ENCODE data around the gene ZNF586.
"Not testable (repeated sequence)": the region's sequence is repeated elsewhere in the genome, so short reads cannot be mapped to it uniquely, and the experiment has no call there.

Gene ZNF586

DNA sequence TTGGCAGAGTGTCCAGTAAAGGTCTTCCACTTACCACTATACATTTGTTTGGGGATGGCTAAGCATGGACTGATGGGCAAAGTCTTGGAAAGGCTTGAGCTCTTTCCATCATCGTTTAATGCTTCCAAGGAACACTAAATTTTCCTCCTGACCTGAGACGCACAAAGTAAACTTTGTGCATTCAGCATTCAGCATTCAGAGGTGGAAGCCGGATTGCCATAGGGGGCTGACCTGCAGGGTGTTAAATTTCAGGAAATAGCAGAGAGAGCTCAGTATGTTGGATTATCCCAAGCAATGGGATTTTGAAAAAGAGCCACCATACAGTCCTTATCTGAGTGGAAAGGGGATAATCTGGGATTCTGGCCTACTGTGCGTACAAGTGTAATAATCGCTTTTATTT lies 31.2 kb downstream of the ZNF586 start:
- DNase-seq = no peak

DNA sequence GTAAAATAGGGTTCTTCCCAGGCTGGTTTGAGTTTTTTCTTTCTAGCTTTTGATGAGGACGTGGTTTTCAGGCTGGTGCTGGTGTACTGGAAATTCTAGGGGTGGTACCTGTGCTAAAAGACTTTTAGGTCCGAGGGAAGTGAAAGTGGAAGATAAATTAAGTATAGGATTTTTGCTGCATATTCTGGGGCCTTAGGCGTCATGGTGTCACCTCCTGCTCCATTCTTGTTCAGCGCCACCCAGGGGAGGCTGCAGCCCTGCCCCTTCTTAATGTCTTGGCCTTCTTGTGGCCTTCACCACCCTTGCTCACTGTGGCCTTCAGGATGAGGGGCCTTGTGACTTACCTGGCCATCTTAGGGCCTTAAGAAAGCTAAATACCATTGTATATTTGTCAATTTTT lies 32.8 kb downstream of the ZNF586 start:
- no peak for DNase-seq

DNA sequence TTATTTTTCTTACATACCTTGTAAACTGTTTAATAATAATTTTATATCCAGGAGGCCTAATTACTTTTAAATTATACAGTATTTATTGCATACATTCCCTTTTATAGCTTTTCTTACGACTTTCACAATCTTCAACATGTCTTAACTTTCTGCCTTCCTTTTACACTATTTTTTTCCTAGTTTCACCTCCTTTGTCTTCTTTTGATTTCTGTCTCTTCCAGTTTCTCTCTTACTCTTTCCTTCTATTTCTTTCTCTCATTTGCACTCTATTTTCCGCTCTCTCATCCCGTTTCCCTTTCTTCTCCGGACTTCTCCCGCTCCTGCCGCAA lies 33.8 kb downstream of the ZNF586 start:
- DNase-seq = no peak

DNA sequence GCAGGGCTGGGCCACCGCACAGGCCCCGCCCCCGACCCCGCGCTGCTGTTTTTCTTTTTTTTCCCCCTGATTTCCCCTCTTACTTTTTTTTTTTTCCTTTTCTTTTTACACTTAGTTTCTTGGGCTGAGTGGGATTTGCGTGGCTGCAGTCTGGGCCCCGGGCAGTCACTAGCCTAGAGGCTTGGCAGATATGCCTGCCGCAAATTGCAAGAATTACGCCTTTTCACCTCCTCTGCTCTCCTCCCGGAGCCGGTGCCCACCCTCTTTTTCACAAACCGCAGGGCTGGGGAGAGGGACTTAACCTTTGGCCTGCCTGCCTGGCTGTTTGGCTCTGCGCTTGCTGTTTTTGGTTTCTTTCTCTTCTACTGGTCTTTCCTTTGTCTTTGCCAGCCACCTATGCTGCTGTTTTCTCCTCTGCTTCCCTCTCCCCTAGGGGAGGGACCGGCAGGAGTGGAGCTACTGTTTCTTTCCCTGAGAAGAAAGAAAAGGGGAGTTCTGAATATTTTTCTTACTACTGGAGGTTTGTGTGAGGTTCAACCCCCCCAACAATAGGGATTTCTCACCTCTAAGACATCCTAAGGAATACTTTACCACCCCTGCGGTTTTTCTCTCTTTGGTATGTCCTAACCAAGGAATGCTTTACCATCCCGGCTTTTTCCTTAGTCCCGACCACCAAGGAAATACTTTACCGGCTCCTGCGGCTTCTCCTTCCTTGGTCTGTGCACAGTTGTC lies 34.3 kb downstream of the ZNF586 start:
- DNase-seq = no peak

DNA sequence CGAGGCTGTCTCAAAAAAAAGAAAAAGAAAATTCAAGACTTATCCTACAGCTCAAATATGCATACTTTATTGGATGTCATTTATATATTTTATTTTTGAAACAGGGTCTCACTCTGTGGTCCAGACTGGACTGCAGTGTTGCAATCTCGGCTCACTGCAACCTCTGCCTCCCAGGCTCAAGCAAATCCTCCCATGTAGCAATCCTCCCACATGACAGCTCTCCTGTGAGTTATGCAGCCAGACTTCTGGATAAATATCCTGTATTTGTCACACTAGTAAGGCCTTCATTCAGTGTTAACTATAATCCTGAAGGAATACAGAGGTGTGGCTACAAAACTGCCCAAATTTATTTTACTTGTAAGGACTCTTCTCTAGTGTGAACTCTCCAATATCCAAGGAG lies 38.1 kb downstream of the ZNF586 start:
- no peak for DNase-seq

DNA sequence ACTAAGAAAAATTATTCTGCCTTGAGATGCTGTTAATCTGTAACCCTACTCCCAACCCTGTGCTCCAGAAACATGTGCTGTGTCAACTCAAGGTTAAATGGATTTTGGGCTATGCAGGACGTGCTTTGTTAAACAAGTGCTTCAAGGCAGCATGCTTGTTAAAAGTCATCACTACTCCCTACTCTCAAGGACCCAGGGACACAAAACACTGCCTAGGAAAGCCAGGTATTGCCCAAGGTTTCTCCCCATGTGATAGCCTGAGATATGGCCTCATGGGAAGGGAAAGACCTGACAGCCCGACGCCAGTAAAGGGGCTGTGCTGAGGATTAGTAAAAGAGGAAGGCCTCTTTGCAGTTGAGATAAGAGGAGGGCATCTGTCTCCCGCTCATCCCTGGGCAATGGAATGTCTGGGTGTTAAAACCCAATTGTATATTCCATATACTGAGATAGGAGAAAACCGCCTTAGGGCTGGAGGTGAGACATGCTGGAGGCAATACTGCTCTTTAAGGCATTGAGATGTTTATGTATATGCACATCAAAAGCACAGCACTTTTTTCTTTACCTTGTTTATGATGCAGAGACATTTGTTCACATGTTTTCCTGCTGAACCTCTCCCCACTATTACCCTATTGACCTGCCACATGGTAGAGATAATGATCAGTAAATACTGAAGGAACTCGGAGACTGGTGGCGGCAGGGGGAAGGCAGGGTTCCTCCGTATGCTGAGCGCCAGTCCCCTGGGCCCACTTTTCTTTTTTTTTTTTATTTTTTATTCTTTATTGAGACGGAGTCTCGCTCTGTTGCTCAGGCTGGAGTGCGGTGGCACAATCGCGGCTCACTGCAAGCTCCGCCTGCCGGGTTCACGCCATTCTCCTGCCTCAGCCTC lies 41.2 kb downstream of the ZNF586 start:
- not testable (repeated sequence) for DNase-seq

DNA sequence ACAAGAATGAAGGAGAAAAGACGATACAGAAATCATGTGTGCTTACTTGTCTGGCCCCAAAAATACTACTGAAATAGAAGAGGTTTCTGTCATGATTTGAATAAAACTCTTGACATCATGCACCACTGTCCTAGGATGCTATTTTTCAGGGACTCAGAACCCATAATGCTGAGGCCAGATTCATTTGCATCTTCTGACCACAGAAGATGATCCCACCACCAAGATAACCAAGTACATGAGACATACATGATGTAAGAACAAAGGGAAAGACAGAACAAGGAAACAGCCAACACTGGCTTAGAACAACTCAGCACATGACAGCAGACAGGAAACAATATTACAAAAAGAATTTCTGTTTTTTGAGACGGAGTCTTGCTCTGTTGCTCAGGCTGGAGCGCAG lies 42.8 kb downstream of the ZNF586 start:
- DNase-seq = no peak

DNA sequence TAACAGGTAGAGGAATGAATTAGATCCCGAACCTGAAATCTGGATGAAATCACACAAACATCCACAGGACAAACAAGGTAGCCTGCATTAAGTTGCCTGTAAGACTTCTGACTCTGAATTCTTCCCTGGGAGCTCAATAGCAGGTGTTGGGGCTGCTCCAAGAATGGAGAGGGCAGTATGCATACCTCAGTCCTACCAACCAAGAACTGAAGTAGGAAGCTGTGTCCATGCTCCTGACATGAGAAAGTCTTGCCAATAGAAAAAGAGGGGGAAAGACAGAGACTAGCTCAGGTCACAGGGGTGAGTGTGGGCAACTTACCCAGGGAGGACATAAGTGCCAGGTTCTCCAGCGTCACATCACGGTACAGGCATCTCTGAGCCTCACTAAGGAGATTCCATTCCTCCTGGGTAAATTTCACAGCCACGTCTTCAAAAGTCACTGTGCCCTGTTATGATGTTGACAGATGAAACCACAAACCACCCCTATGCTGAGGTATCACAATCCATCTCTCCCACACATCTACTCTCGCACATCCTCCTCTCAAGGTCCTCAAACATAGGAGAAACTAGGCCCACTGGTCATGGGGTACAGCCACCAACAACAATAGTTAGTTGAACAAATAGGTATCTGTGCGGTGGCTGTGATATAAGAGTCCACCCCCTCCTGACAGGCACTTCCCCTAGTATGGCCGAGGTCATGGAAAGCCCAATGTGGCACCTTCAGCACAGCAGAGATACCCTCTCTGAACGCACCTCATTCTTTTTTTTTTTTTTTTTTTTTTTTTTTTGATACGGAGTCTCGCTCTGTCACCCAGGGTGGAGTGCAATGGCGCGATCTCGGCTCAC lies 43.7 kb downstream of the ZNF586 start:
- DNase-seq = not testable (repeated sequence)

DNA sequence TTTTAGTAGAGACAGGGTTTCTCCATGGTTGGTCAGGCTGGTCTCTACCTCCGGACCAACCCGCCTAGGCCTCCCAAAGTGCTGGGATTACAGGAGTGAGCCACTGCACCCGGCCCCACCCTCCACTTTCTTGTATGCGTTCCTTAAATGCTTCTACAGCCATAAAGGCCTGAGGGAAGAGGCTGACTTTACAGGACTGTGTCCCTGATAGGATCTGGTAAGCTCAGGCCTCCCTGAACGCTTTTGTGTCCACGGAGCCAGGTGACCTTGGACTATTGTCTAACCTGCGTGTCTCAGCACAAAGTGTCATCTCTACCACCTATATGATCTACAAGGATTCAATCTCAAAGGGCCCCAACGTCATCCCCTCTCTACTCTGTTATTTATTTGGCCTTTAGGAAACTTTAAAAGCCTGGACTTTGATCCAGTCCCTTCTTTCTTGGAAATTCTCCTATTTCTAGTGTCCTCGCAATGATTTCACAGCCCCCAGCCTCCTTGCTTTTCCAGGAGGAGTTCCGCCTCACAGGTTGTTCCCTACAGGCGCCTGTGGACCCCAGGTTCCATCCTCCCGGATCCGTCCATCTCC lies 44.5 kb downstream of the ZNF586 start:
- DNase-seq = peak in 1 of 3 experiments; percentile 59

DNA sequence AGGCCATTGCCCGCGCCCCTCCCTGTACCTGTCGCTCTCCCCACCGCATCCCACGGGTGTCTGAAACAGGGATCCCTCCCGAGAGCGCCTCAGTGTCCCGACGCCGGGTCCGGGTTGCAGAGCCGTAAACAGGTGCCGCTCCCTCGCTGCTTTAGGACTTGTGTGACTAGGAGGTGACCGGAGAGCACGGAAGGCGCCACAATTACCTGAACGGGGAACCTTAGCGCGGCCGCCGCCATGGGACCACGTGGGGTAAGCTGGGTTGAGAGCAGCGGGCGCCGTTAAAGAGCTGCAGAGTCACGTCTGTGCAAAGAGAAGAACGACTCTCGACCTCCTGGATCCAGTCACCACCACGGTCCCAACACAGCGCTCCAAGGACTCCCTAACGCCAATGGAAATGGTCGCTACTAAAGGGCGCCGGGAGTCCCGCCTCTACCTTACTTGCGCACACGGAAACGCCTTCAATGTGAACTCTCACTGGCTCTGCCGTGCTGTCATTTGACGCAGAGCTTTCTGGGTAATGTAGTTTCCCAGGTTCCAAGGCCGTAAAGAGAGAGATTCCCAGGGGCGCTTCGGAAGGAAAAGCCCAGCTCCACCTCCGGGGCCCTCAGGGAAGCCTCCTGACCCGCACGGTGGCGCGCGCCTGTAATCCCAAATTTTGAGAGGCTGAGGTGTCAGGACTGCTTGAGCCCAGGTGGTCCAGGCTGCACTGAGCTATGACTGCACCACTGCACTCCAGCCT lies 45.2 kb downstream of the ZNF586 start, which contains the start of gene ZNF552:
TSS of gene ZNF552 (minus strand) at position 409 of the 742 bp plus-strand sequence. CDS start at position 239, 170 bp downstream.
- peak; percentile 84 to 95 (median 92) for DNase-seq

DNA sequence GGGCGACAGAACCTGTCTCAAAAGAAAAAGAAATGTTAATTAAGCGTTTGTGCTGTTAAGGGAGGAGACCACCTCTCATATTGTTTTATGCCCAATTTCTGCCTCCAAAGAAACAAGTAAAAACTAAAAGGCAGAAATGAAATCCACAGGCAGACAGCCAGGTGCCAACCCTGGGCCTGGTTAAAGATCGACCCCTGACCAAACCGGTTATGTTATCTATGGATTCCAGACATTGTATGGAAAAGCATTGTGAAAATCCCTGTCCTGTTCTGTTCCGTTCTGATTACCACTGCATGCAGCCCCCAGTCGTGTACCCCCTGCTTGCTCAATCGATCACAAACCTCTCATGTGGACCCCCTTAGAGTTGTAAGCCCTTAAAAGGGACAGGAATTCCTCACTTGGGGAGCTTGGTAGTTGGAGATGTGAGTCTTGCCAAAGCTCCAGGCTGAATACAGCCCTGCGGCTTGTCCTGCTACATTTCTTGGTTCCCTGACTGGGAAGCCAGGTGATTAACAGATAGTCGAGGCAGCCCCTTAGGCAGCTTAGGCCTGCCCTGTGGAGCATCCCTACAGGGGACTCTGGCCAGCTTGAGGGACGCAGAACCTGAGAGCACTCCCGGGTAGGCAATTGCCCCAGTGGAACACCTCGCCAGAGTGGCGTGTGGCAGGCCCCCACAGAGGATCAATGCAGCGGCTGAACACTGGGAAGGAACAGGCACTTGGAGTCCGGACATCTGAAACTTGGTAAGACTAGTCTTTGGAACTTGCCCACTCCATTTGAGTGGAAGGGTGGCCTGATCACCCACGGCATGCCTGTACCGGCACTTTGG lies 46.0 kb downstream of the ZNF586 start:
- no peak for DNase-seq

DNA sequence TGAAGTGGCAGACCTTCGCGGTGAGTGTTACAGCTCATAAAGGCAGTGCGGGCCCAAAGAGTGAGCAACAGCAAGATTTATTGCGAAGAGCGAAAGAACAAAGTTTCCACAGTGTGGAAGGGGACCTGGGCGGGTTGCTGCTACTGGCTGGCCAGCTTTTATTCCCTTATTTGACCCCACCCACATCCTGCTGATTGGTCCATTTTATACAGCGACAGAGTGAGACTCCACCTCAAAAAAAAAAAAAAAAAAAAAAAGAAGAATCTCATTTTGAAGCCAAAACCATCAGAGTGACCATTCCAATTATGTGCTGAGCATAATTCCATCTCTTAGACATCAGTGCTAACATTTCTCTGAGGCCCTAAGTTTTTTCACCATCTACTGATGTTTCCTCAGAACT lies 47.2 kb downstream of the ZNF586 start:
- DNase-seq = no peak

DNA sequence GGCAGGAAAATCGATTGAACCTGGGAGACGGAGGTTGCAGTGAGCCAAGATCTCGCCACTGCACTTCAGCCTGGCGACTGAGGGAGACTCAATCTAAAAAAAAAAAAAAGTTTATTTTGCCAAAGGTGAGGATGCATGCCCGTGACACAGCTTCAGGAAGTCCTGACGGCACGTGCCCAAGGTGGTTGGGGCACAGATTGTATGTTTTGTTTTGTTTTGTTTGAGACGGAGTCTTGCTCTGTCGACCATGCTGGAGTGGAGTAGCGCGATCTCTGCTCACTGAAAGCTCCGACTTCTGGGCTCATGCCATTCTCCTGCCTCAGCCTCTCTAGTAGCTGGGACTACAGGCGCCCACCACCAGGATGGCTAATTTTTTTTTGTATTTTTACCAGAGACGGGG lies 48.5 kb downstream of the ZNF586 start:
- DNase-seq = no peak

DNA sequence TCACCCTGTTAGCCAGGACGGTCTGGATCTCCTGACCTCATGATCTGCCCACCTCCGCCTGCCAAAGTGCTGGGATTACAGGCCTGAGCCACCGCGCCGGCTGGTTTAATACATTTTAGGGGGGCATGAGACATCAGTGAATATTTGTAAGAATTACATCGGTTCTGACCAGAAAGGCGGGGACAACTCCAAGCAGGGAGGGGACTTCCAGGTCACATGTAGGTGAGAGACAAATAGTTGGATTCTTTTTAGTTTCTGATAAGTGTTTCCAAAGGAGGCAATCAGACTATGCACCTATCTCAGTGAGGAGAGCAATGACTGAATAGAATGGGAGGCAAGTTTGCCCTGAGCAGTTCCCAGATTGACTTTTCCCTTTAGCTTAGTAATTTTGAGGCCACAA lies 48.9 kb downstream of the ZNF586 start:
- DNase-seq = no peak

DNA sequence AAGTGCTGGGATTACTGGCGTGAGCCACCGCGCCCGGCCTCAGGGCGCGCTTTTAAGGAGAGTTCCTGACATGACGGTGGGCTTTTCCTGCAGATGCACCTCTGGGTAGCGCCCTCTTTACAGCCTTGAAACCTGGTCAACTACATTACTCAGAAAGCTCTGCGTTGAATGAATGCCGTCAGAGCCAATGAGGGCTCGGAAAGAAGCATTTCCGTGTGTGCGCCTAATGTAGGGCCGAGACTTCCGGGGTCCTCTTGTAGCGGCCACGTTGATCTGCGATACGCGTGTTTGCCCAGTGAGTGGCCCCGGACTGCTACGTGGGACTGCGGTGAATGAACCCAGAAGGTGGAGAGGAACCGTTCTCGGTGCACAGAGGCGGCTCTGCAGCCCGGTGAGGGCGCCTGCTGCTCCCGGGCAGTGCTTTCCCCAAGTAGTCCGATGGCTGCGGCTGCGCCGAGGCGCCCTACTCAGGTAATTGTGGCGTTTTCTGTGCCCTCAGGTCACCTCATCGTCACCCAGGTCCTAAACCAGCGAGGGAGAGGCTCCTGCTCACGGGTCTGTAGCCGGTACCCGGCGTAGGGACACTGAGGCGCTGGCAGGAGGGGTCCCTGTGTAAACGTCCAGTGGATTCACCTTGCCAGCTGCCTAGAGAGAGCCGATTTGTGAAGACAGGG lies 50.1 kb downstream of the ZNF586 start:
- peak; percentile 88 to 95 (median 91) for DNase-seq

DNA sequence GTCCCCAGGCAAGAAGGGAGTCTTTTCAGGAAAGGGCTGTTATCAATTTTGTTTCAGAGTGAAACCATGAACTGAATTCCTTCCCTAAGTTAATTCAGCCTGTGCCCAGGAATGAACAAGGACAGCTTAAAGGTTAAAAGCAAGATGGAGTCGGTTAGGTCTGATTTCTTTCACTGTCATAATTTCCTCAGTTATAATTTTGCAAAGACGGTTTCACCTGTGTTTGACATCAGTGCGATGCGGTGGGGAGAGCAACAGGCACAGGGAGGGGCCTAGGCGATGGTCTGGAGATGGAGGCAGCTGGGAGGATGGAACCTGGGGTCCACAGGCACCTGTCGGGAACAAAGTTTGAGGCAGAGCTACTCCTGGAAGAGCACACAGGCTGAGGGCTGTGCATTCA lies 51.1 kb downstream of the ZNF586 start:
- DNase-seq = no peak

DNA sequence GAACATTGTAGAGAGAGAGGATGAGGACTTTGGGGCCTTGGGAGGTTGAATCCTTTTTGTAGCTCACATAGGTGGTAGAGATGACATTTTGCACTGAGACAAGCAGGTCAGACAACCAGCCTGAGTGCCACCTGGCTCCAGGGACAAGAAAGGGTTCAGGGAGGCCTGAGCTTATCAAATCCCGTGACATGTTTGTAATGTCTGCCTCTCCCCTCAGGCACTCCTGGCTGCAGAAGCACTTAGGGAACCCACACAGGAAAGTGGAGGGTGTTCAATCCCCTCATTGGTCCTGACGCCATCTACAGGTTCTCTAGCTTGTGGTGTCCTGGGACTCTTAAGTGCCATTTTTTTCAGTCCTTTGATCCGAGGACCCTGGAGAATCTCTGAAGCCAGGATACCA lies 51.6 kb downstream of the ZNF586 start:
- DNase-seq = not testable (repeated sequence)

DNA sequence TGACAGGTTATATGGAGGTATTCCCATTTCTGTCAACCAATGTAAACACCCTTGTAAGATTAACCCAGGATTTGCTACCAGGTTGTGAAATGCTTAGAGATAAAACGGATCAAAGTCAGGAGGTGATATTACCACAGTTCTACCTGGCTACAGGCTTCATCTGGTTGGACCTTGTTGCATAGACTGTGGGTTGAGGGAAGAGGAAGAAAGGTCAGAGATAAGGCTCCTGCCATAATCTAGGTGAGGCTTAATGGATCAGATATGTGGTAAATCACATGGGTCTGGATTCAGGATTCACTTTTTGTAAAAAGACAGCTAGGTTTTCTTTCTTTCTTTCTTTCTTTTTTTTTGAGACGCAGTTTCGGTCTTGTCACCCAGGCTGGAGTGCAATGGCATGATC lies 52.0 kb downstream of the ZNF586 start:
- DNase-seq = not testable (repeated sequence)

DNA sequence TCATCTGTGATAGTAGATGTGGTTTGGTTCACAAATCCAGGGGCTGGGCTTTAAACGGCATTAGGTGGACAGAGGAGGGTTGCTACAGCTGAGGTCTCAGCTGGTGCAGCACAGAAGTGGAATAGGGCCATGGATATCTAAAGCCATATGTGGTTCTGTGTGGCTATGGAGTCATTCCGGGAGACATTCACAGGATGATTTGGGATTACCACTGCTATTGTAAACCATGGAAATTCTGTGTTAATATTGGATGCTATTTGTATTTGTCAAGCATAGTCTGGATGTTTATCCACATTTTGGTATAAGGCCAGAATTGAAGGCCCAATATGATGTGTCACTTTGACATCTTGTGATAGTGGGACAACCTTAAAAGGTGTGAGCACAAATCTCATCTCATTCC lies 53.7 kb downstream of the ZNF586 start:
- DNase-seq = not testable (repeated sequence)

DNA sequence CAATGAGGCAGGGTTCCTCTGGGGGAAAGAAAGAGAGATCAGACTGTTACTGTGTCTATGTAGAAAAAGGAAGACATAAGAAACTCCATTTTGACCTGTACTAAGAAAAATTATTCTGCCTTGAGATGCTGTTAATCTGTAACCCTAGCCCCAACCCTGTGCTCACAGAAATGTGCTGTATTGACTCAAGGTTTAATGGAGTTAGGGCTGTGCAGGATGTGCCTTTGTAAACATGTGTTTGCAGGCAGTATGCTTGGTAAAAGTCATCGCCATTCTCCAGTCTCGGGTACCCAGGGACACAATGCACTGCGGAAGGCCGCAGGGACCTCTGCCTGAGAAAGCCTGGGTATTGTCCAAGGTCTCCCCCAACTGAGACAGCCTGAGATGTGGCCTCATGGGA lies 54.1 kb downstream of the ZNF586 start:
- DNase-seq = not testable (repeated sequence)

DNA sequence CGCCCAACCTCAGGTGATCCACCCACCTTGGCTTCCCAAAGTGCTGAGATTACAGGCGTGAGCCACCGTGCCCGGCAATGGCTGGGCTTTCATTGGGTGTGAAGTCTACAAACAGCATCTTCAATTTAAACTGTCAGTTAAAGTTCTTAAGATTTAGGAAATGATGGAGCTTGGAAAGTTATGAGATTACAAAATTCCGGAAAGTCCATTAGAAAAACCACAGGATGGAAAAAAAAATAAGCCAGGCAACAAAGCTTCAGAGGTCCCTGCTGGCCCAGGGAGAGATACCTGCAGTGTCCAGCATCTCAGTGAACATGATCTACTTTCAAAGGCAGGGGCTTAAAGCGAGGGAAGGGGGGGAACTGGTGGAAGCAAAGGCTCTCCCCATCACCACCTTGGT lies 56.0 kb downstream of the ZNF586 start:
- no peak for DNase-seq

Data from NCI-H1417 (cell line).